HG02870 (cell line): ENCODE measurements around the gene BCL2.
A peak's percentile ranks its signal among the peaks of the same experiment; 100 is the strongest.
"Not testable (repeated sequence)": the region's sequence is repeated elsewhere in the genome, so short reads cannot be mapped to it uniquely, and the experiment has no call there.

Experiments
- ATAC-seq: cut with Tn5 transposase; IDR thresholded peaks from one replicate; pipeline ENCODE4 v1.9.1; 2021; ENCODE audit warnings: mild to moderate bottlenecking, moderate library complexity; ENCODE audit not compliant: unreplicated experiment

Gene BCL2

DNA sequence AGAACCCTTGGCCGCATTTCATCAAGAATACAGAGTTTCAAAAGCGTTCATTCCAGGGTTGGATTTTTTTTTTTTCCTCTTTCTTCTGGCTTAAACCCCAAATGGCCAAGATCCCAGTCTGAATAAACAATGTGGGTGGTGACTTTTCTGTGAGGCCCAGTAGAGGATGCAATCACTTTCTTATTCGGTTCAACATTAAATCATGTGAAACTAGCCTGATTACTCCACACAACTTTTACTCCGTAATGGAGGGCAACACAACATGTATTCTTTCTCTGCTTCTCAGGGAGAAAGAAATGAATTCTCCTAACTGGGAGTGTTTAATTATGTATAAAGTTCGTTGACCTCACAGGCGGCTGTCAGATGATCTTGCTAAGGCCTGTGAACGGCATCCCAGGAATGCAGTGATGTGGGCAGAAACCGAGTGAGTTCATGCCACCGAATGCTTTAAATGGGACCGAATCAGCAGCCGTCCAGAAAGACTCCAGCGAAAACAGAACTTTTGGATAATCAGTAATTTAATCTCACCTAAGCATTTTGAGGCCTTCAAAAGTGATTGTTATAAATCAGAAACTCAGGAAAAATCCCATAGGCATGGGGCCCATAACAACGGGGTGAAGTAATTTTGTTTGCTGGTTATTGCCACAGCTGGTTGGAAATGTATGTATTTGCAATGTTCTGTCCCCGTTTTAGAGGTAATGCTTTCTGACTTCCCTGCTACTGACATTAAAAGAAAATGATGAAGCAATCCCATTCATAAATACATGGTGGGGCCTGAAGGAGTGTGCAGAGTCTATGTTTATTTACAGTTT is 81.5 kb downstream of the BCL2 start:
- no peak for ATAC-seq

DNA sequence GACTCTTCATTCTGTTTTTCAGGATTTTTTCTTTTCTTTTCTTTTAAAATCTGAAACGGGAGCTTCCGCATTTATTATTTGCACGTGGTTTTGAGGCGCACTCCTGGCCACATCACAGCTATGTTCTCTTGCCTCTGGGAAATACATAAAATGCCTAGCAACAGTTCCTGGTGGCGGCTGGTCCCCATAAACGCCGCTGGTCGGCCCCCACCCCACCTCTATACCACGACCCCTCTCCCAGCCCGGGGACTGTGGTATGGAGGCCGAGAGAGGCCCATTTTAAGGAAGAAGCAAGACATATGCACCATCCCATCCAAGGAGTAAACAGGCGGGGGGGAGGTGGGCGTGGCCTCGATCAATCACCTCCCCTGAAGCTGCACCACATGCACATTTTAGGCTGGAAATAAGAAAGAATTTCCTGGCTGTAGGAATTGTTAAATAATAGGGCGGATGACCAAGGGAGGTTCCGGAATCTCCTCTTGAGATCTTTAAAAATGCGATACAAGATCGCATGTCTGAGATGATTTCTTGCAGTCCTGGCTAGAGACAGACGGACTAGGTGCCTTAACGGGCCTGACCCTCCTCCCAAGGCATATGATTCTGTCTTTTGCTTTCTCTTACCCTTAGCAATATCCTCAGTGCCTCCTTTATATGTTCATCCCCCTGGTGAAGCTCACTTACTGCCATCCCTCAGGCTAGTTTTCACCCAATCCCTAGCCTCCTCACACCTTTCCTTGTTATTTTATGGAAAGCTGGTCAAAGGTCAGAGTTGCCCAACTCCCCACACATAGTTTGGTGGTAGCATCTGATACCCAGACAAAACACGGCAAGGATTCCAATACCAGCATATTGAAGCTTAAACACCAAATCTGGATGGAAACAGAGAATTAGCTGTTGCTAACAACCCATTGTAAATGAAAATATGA is 82.4 kb downstream of the BCL2 start:
- no peak for ATAC-seq

DNA sequence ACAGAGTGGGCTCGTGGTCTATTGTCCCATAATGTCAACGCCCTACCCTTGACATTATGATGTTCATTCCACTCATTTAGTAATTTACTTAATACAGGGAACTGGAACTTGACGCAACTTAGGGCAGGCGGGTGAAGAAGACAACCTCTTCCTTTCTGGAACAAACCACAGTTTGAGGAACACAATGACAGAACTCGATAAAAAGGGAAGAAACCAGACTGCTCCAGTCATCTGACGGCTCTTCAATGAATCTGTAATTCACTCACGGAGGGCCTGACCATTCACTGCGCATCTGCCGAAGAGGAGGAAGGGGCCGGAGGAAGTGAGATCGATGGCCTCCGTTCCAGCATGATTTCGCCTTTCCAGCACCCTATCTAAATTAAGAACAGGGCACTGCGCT is 83.2 kb downstream of the BCL2 start:
- ATAC-seq, result no peak

DNA sequence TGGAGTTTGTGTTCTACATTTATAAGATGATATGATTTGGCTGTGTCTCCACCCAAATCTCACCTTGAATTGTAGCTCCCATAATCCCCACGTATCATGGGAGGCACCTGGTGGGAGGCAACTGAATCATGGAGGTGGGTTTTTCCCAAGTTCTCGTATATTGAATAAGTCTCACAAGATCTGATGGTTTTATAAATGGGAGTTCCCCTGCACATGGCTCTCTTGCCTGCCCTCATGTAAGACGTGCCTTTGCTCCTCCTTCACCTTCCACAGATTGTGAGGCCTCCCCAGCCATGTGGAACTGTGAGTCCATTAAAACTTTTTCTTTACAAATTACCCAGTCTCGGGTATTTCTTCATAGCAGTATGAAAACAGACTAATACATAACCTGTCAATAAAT is 83.6 kb downstream of the BCL2 start:
- not testable (repeated sequence) for ATAC-seq

GRCh38 chr18:63234841-63235240 is 84.7 kb downstream of the BCL2 start:
- no peak for ATAC-seq

GRCh38 chr18:63234432-63234831 is 85.1 kb downstream of the BCL2 start:
- no peak for ATAC-seq

GRCh38 chr18:63233334-63233733 is 86.2 kb downstream of the BCL2 start:
- ATAC-seq, result no peak

- ATAC-seq, result no peak
Observed at GRCh38 chr18:63232826-63233225, 86.7 kb downstream of the BCL2 start.

DNA sequence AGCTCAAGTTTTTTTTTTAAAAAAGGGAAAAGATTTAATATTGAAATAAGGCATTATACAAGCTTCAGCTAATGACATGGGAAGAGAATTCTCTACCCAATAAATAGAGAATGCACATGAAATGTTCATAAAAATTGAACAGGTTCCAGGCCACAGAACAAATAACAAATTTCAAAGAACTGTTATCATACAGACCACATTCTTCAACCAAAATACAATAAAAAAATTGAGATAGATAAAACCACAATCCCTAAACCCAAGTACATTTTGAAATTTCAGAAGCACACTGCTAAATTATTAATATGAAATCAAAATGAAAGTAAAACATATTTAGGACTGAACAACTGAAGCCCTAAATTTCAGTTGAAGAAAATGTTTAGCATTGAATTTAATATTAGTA is 89.6 kb downstream of the BCL2 start:
- ATAC-seq, result no peak

GRCh38 chr18:63225434-63225833 is 94.1 kb downstream of the BCL2 start:
- ATAC-seq, result no peak

- ATAC-seq, result peak; percentile 40
Observed at GRCh38 chr18:63224630-63225029, 94.9 kb downstream of the BCL2 start.

DNA sequence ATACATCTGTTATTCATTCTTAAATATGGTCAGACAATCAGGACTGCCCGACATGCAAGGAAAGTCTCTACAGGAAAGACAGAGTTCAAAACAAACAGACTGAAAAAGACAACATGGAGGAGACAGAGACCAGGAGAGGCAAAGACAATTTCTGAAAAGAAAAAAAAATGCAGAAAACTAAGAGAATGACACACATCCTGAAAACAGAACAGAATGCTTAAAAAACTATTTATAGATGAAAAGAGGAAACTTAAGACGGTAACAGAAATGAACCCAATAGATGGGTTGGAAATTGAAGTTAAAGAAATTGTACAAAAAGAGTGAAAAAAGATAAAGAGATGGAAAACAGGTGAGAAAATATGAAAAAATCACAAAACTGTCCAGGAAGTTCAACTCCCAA is 95.7 kb downstream of the BCL2 start:
- ATAC-seq, result no peak

DNA sequence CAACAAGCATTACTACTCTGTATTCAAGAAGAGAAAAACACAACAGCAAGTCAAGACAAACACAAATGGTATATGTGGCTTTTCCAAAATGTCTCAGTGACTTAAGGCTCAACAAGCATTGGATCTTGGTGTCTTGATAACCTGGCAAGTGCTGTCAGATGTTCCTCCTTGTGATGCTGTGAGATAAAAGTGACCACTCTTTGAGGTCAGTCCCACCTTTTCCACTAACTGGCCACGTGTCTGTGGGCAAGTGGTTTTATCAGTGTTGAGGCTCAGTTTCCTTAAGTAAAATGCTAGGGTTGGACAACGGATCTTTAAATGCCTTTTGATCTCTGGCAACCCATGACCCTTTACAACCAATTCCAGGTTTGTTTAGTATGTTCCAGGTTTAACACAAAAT is 98.7 kb downstream of the BCL2 start:
- no peak for ATAC-seq

- ATAC-seq, result no peak
Observed at GRCh38 chr18:63218472-63218871, 101.1 kb downstream of the BCL2 start.

GRCh38 chr18:63216516-63217311 is 102.9 kb downstream of the BCL2 start:
- peak; percentile 25 for ATAC-seq

DNA sequence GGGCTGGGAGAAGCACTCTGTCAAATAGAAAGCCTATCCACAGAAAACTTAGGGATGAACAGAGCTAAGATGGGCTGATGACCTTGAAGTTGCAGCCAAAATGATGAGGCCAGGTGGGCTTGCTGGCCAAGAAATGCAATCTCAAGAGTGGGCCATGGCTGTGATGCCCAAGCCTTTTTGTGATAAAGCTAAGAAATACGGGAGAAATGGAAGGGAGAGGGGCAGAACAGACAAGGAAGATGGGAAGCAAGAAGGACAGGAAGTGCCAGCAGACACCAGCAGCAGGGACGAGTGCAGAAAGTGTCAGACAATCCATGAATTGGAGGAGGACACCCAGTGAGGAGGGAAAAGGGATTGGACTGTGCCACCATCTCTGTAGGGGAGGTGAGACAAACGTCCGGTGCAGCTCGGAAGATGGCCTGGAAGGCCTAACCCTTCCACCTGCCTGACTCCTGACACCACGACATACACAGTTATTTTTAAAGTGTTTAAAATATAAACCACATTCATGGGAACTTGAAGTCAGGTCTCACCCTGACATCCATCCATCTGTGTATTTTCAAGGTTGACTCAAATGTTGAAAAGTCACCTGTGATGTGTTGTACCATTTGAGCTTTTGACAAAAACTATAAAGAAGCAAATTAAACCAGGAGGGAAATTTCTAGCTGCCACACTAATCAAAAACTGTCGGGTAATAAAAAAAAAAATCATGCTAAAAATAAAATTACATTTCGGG is 105.5 kb downstream of the BCL2 start:
- no peak for ATAC-seq

DNA sequence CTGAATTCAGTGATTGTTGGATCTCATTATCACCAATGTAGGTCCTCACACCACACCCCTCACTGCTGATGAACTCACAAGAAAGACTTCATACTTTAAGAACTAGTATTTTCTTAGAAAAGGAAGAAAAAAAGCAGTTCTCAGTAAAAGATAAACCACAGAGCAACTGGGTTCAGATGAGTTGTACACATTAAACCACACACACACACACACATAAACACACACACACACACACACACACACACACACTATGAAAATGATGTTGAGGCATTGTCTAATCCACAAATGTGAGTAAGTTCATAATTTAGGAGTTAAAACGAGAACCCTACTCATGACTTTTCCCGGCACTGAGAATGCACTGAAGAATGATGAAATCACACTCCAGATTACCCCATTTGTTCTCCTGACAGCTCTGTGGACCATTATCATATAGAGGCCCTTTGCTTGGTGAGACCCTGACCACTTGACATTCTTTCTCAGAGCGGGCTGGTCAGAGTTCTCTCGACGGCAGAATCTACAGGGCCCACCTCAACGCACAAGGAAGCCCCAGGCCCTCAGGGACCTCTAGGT is 106.2 kb downstream of the BCL2 start:
- ATAC-seq, result no peak

- no peak for ATAC-seq
Observed at GRCh38 chr18:63210521-63210920, 109.0 kb downstream of the BCL2 start.

GRCh38 chr18:63208676-63209075 is 110.9 kb downstream of the BCL2 start:
- ATAC-seq, result no peak

DNA sequence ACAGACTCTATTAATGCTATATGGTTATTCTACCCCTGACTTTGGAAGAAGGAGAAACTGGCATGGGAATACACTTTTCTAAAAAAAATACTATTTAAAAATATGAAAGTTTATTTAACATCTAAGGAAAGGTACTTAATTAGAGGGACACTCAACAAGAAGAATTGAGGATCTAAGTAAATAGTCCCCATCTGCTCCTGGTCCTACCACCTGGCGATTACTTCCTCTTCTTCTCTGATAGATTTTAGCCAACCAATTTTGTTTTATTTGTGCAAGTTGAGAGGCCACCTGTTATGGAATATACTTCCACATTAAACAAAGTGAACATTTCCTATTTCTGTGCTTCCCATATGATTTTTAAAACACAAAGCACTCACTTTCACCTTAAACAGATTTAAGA is 111.7 kb downstream of the BCL2 start:
- ATAC-seq, result no peak
